GM12873 (cell line): ENCODE results near the gene GID8.

Source experiments
- CTCF ChIP-seq: IDR thresholded peaks from 2 replicates; pipeline ENCODE4 v1.5.1; 2012; ENCODE audit warnings: low read depth, mild to moderate bottlenecking, moderate library complexity, low read length, control low read depth; ENCODE audit not compliant: insufficient read depth; ENCODE audit errors: missing control alignments

The GID8 gene

GRCh38 chr20:62962891-62963613, 25.1 kb downstream of the GID8 start:
- no peak for TF ChIP-seq CTCF

- TF ChIP-seq CTCF: no peak
Observed at GRCh38 chr20:62963614-62964397, 25.9 kb downstream of the GID8 start.

- no peak for TF ChIP-seq CTCF
Observed at GRCh38 chr20:62964700-62965099, 26.8 kb downstream of the GID8 start.

- no peak for TF ChIP-seq CTCF
Observed at GRCh38 chr20:62965363-62965771, 27.4 kb downstream of the GID8 start.

- no peak for TF ChIP-seq CTCF
Observed at GRCh38 chr20:62966212-62967148, 28.5 kb downstream of the GID8 start.

- TF ChIP-seq CTCF: no peak
Observed at GRCh38 chr20:62967149-62967501, 29.2 kb downstream of the GID8 start.
